Prostate gland (tissue), 2 donors: ENCODE data around the gene STC2.

ENCODE experiments used
- POLR2A ChIP-seq: fragments of 450-650 bp; IDR thresholded peaks from one replicate; pipeline ENCODE4 v1.6.1; 2016; ENCODE audit warnings: antibody characterized with exemption, mild to moderate bottlenecking
- POLR2AphosphoS5 ChIP-seq: sonication (generic); formaldehyde crosslinking; IDR thresholded peaks from one replicate; pipeline ENCODE4 v1.6.1; 2017; ENCODE audit warnings: antibody characterized with exemption
- TF ChIP-seq, protein P1 (sequence below), 4 experiments: fragments of 200-600 bp in 2 of 4; fragments of 450-650 bp in 2 of 4; sonication (generic) in 2 of 4; IDR thresholded peaks; 1 replicate in 3 of 4; 2 replicates in 1 of 4; pipeline ENCODE4 v1.5.1; 2016 to 2019; ENCODE audit warnings: antibody characterized with exemption in 4 of 4, mild to moderate bottlenecking in 2 of 4, moderate library complexity in 2 of 4

DNA sequence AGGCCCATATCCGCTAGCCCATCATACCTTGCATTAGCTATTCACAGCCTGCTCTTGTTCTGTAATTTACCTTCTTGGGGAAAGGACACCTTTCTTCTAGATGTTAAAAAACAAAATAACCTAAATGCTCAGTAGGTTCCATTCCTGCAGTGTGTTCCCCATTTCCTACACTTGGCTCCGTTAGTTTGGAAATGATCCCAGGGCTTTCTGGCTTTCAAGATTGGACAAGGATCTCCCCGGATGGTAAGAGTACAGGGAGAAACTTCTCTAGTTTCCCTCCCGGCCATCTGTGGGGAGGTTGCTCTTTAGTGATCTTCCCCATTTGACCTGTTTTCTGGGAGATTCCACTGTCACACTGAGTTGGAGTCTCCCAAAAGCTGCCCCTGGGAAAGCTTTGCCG lies 27.3 kb upstream of the STC2 start:
- TF ChIP-seq POLR2A (no peak), POLR2AphosphoS5 (no peak)
- TF ChIP-seq, protein P1, sequence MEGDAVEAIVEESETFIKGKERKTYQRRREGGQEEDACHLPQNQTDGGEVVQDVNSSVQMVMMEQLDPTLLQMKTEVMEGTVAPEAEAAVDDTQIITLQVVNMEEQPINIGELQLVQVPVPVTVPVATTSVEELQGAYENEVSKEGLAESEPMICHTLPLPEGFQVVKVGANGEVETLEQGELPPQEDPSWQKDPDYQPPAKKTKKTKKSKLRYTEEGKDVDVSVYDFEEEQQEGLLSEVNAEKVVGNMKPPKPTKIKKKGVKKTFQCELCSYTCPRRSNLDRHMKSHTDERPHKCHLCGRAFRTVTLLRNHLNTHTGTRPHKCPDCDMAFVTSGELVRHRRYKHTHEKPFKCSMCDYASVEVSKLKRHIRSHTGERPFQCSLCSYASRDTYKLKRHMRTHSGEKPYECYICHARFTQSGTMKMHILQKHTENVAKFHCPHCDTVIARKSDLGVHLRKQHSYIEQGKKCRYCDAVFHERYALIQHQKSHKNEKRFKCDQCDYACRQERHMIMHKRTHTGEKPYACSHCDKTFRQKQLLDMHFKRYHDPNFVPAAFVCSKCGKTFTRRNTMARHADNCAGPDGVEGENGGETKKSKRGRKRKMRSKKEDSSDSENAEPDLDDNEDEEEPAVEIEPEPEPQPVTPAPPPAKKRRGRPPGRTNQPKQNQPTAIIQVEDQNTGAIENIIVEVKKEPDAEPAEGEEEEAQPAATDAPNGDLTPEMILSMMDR (IDR thresholded peaks at IDR 0.05), result no peak
